ENCODE measurements around the gene PRKCE. TPM values are rescaled to one million over a fixed set of nuclear protein-coding genes. Genes with fewer than 3 reads are reported as not detected.

PRKCE gene
- polyA plus RNA-seq, 1 of the 3 experiments (the other 2 are of a cell fraction) = 16.3 TPM

- H3K4me2 ChIP-seq = no peak overlapping the region
- WGBS (ENCODE audit: low lambda C conversion rate) = 68% methylated on average over 5 of the region's 5 CpGs
- H3K36me3 ChIP-seq (replicated peaks in 1 of 2; ENCODE audit: control insufficient read depth in 1 of 2, insufficient read depth in 2 of 2, low read length in 1 of 2) = no peaks in the 10 kb centered on the region
- H3K27ac ChIP-seq (ENCODE audit: low read depth in 2 of 2, low read length in 1 of 2) = no peak overlapping the region
- no peaks in the 10 kb centered on the region for H3K79me2 ChIP-seq (ENCODE audit: insufficient read depth)
- no peaks in the 10 kb centered on the region for H3F3A ChIP-seq (replicated peaks; ENCODE audit: insufficient read depth)
- H2AFZ ChIP-seq (ENCODE audit: low read depth) = no peak overlapping the region
- ChIA-PET CTCF (interaction anchor here (1.2 kb wide), 1 partner anchor 24 kb away, joined by 4 read pairs; no protein-coding TSS in a partner anchor), POLR2A (no interaction called here)
- H3K27me3 ChIP-seq (ENCODE audit: insufficient read depth) = no peaks in the 10 kb centered on the region
- H3K9ac ChIP-seq = no peak overlapping the region
- H3K4me1 ChIP-seq (ENCODE audit: control insufficient read depth in 1 of 2, insufficient read depth in 2 of 2, low read depth in 1 of 2, low read length in 1 of 2) = peaks cover 0 to 7% of the 10 kb centered on the region in 2 experiments; a peak in 1 of 4 replicates
- no peak for TF ChIP-seq IRF3 (IDR thresholded peaks at IDR 0.05; ENCODE audit: low read depth, low read length)
- TF ChIP-seq NFIC (IDR thresholded peaks at IDR 0.05; ENCODE audit: borderline replicate concordance) = no peak
- no peak for TF ChIP-seq GATA2 (CRISPR knock-in tag; IDR thresholded peaks at IDR 0.05)
- TF ChIP-seq MEF2A (IDR thresholded peaks at IDR 0.05; ENCODE audit: borderline replicate concordance, low read depth) = no peak
- TF ChIP-seq YY1 (IDR thresholded peaks at IDR 0.05; ENCODE audit: low read depth) = no peak
- TF ChIP-seq TAF1 (IDR thresholded peaks at IDR 0.05; ENCODE audit: borderline replicate concordance, low read depth, low read length) = no peak
- no peak for TF ChIP-seq RAD21 (IDR thresholded peaks at IDR 0.05; ENCODE audit: low read length)
- no peak for TF ChIP-seq FOXJ3 (CRISPR knock-in tag; IDR thresholded peaks at IDR 0.05)
- TF ChIP-seq SIN3A (IDR thresholded peaks at IDR 0.05; ENCODE audit: borderline replicate concordance, low read depth, low read length) = no peak
- no peak for TF ChIP-seq RCOR1 (IDR thresholded peaks at IDR 0.05; ENCODE audit: low read length)
- no peak for TF ChIP-seq MXI1 (IDR thresholded peaks at IDR 0.05; ENCODE audit: low read depth, low read length)
- TF ChIP-seq TCF12 (IDR thresholded peaks at IDR 0.05) = no peak
- TF ChIP-seq ZBTB33 (IDR thresholded peaks at IDR 0.05; ENCODE audit: borderline replicate concordance, low read depth) = no peak
- TF ChIP-seq ELF1 (IDR thresholded peaks at IDR 0.05) = no peak
- TF ChIP-seq CTCF (IDR thresholded peaks at IDR 0.05) = no peak
- no peak for TF ChIP-seq EZH2phosphoT487 (IDR thresholded peaks at IDR 0.05; ENCODE audit: borderline replicate concordance, low read depth)
- TF ChIP-seq REST (IDR thresholded peaks at IDR 0.05; ENCODE audit: low read depth, low read length) = no peak
- no peaks in the 10 kb centered on the region for H3K9me2 ChIP-seq
- H3K9me3 ChIP-seq = no peaks in the 10 kb centered on the region
- no peaks in the 10 kb centered on the region for H4K20me1 ChIP-seq (ENCODE audit: insufficient read depth)
- no peak overlapping the region for H3K4me3 ChIP-seq (ENCODE audit: low read depth in 2 of 2, low read length in 1 of 2)
- DNase-seq = peak; percentile 14
These were observed 545.5 kb downstream of the PRKCE start for GRCh38 chr2:46196871-46197462.

Measured in SK-N-SH (cell line).